IMR-90 (cell line): Measurements from ENCODE around the gene RAD51B. TPM values are rescaled to one million over a fixed set of nuclear protein-coding genes. Genes with fewer than 3 reads are reported as not detected.
A peak's percentile ranks its signal among the peaks of the same experiment; 100 is the strongest.

Experiments
- ATAC-seq: fragments of 200-7000 bp; cut with Tn5 transposase; 2 replicates; pipeline ENCODE4 v1.9.1; 2020; ENCODE audit warnings: low read depth, mild to moderate bottlenecking, moderate library complexity
- BruUV-seq: library from RNA; stranded (reverse); fragments of 400-500 nt; replicated peaks from 2 replicates; lab custom pipeline; 2021; lab: Mats Ljungman, UMichigan
- CTCF ChIA-PET: fragments of 300-600 bp; formaldehyde crosslinking; extraction: SDS; loops from one replicate; lab custom pipeline; 2021; ENCODE audit warnings: antibody characterized with exemption; lab: Yijun Ruan, JAX
- POLR2A ChIA-PET: fragments of 300-600 bp; sonication (Branson Sonifier 250); formaldehyde crosslinking; loops from one replicate; lab custom pipeline; 2022; ENCODE audit warnings: antibody characterized with exemption; ENCODE audit not compliant: unreplicated experiment; lab: Charles Lee
- DNase-seq: peaks from one replicate; pipeline ENCODE4 v3.0.0; 2013
- H2AFZ ChIP-seq: replicated peaks from 2 replicates; pipeline ENCODE3; 2013; ENCODE audit warnings: low read length, mild to moderate bottlenecking; ENCODE audit not compliant: poor library complexity
- H2AK5ac ChIP-seq: 2 replicates; pipeline ENCODE4 v1.6.1; 2013; ENCODE audit warnings: low read depth, low read length, inconsistent platforms
- H2AK9ac ChIP-seq: replicated peaks from 2 replicates; pipeline ENCODE3; 2013; ENCODE audit warnings: mild to moderate bottlenecking, low read depth, low read length, moderate library complexity; ENCODE audit not compliant: poor library complexity
- H2BK120ac ChIP-seq: 2 replicates; pipeline ENCODE4 v1.6.1; 2013; ENCODE audit warnings: low read depth, low read length, inconsistent platforms
- H2BK15ac ChIP-seq: 3 replicates; pipeline ENCODE4 v1.6.1; 2013; ENCODE audit warnings: low read depth, low read length, inconsistent platforms
- H2BK20ac ChIP-seq: 2 replicates; pipeline ENCODE4 v1.6.1; 2013; ENCODE audit warnings: low read depth, mild to moderate bottlenecking, inconsistent platforms, low read length, moderate library complexity
- H2BK5ac ChIP-seq: 2 replicates; pipeline ENCODE4 v1.6.1; 2013; ENCODE audit warnings: mild to moderate bottlenecking, low read depth, low read length, inconsistent platforms; ENCODE audit not compliant: poor library complexity, severe bottlenecking
- H3K14ac ChIP-seq: replicated peaks from 2 replicates; pipeline ENCODE4 v1.6.1; 2013; ENCODE audit warnings: low read depth, low read length, inconsistent platforms
- H3K18ac ChIP-seq: 2 replicates; pipeline ENCODE4 v1.6.1; 2013; ENCODE audit warnings: low read depth, low read length, control low read depth
- H3K23ac ChIP-seq: 2 replicates; pipeline ENCODE4 v1.6.1; 2013; ENCODE audit warnings: low read depth, low read length, inconsistent platforms
- H3K27ac ChIP-seq: 2 replicates; pipeline ENCODE4 v1.5.1; 2013; ENCODE audit warnings: mild to moderate bottlenecking, control low read depth, low read length; ENCODE audit not compliant: insufficient read depth
- H3K27me3 ChIP-seq: 2 replicates; pipeline ENCODE4 v1.6.1; 2013; ENCODE audit warnings: low read length; ENCODE audit not compliant: control insufficient read depth, insufficient read depth
- H3K36me3 ChIP-seq: 2 replicates; pipeline ENCODE4 v1.6.1; 2013; ENCODE audit warnings: low read length, mixed read lengths; ENCODE audit not compliant: control insufficient read depth, insufficient read depth
- H3K4ac ChIP-seq: 2 replicates; pipeline ENCODE4 v1.6.1; 2013; ENCODE audit warnings: low read depth, low read length, inconsistent platforms
- H3K4me1 ChIP-seq: 2 replicates; pipeline ENCODE4 v1.6.1; 2013; ENCODE audit warnings: low read length, mixed read lengths; ENCODE audit not compliant: control insufficient read depth, insufficient read depth
- H3K4me2 ChIP-seq: 2 replicates; pipeline ENCODE4 v1.6.1; 2013; ENCODE audit warnings: low read depth, mild to moderate bottlenecking, control low read depth, low read length, moderate library complexity
- H3K4me3 ChIP-seq: 2 replicates; pipeline ENCODE4 v1.5.1; 2013; ENCODE audit warnings: low read depth, mild to moderate bottlenecking, control low read depth, low read length, moderate library complexity; ENCODE audit not compliant: insufficient read depth
- H3K56ac ChIP-seq: 2 replicates; pipeline ENCODE4 v1.6.1; 2013; ENCODE audit warnings: low read length, inconsistent platforms; ENCODE audit not compliant: insufficient read depth; ENCODE audit errors: extremely low read depth
- H3K79me1 ChIP-seq, 2 experiments: 2 replicates each; pipeline ENCODE4 v1.6.1; 2013; ENCODE audit warnings: low read length in 2 of 2, inconsistent platforms in 1 of 2, low read depth in 1 of 2
- H3K9ac ChIP-seq: 2 replicates; pipeline ENCODE4 v1.6.1; 2013; ENCODE audit warnings: low read depth, low read length, control low read depth
- H3K9me1 ChIP-seq: 2 replicates; pipeline ENCODE4 v1.6.1; 2013; ENCODE audit warnings: low read length, inconsistent platforms; ENCODE audit not compliant: insufficient read depth
- H3K9me3 ChIP-seq: 2 replicates; pipeline ENCODE4 v1.6.1; 2013; ENCODE audit warnings: low read length; ENCODE audit not compliant: control insufficient read depth, insufficient read depth
- H4K20me1 ChIP-seq: 2 replicates; pipeline ENCODE4 v1.6.1; 2013; ENCODE audit warnings: low read length, inconsistent platforms; ENCODE audit not compliant: insufficient read depth
- H4K5ac ChIP-seq: 2 replicates; pipeline ENCODE4 v1.6.1; 2013; ENCODE audit warnings: mild to moderate bottlenecking, low read depth, low read length, control low read depth
- H4K8ac ChIP-seq, 2 experiments: 2 replicates each; pipeline ENCODE4 v1.6.1; 2013; ENCODE audit warnings: low read depth in 2 of 2, low read length in 2 of 2, control low read depth in 1 of 2, inconsistent platforms in 1 of 2
- H4K91ac ChIP-seq: 2 replicates; pipeline ENCODE4 v1.6.1; 2013; ENCODE audit warnings: low read depth, low read length, inconsistent platforms; ENCODE audit not compliant: insufficient read depth
- BHLHE40 ChIP-seq: fragments of 150-350 bp; IDR thresholded peaks from 2 replicates; pipeline ENCODE4 v1.6.1; 2016; ENCODE audit warnings: mild to moderate bottlenecking, low read depth, low read length
- CEBPB ChIP-seq: IDR thresholded peaks from 2 replicates; pipeline ENCODE4 v1.6.1; 2012; ENCODE audit warnings: low read depth, low read length, improper control_type of control experiment
- CHD1 ChIP-seq: IDR thresholded peaks from 2 replicates; pipeline ENCODE4 v1.6.1; 2012; ENCODE audit warnings: low read depth, low read length, improper control_type of control experiment
- CTCF ChIP-seq: conservative IDR thresholded peaks from 2 replicates; pipeline ENCODE4 v1.5.1; 2012; ENCODE audit warnings: mild to moderate bottlenecking, low read depth, low read length, improper control_type of control experiment
- ELK1 ChIP-seq: fragments of 150-350 bp; IDR thresholded peaks from 2 replicates; pipeline ENCODE4 v1.6.1; 2016; ENCODE audit warnings: low read depth, mild to moderate bottlenecking, low read length, moderate library complexity, borderline replicate concordance
- FOS ChIP-seq: fragments of 150-350 bp; IDR thresholded peaks from 2 replicates; pipeline ENCODE4 v1.6.1; 2016; ENCODE audit warnings: low read depth, low read length
- MAFK ChIP-seq: IDR thresholded peaks from 2 replicates; pipeline ENCODE4 v1.6.1; 2012; ENCODE audit warnings: low read depth, low read length, improper control_type of control experiment
- MXI1 ChIP-seq: IDR thresholded peaks from 2 replicates; pipeline ENCODE4 v1.6.1; 2012; ENCODE audit warnings: low read depth, mild to moderate bottlenecking, low read length, moderate library complexity, borderline replicate concordance
- NFE2L2 ChIP-seq: fragments of 150-350 bp; IDR thresholded peaks from 2 replicates; pipeline ENCODE4 v1.6.1; 2016; ENCODE audit warnings: low read depth, mild to moderate bottlenecking, low read length
- POLR2A ChIP-seq: IDR thresholded peaks from 2 replicates; pipeline ENCODE4 v1.6.1; 2012; ENCODE audit warnings: mild to moderate bottlenecking, low read depth, low read length
- RAD21 ChIP-seq: IDR thresholded peaks from 2 replicates; pipeline ENCODE4 v1.6.1; 2012; ENCODE audit warnings: low read length, improper control_type of control experiment
- RCOR1 ChIP-seq: IDR thresholded peaks from 2 replicates; pipeline ENCODE4 v1.6.1; 2012; ENCODE audit warnings: mild to moderate bottlenecking, low read length, improper control_type of control experiment; ENCODE audit not compliant: insufficient replicate concordance
- RFX5 ChIP-seq: IDR thresholded peaks from 2 replicates; pipeline ENCODE4 v1.8.0; 2012; ENCODE audit warnings: low read depth, mild to moderate bottlenecking, low read length, moderate library complexity
- USF2 ChIP-seq: fragments of 150-350 bp; IDR thresholded peaks from 2 replicates; pipeline ENCODE4 v1.6.1; 2017; ENCODE audit warnings: mild to moderate bottlenecking, antibody characterized with exemption, low read length, low read depth
- WGBS, 2 experiments: methylation state at CpG; one replicate each; pipeline versions ENCODE4 v1.1.5 to v1.1.7; 2013; ENCODE audit warnings: missing lambda C conversion rate in 2 of 2; ENCODE audit not compliant: insufficient read length in 1 of 2; ENCODE audit errors: extremely low coverage in 2 of 2; 5-methylcytosine and 5-hydroxymethylcytosine counted together
- dilution Hi-C: fragments of 300-500 bp; cut with HindIII; formaldehyde crosslinking; loops from one replicate; pipeline ENCODE4 v1.14.3; 2018; ENCODE audit warnings: low sequenced_read_pairs; ENCODE audit not compliant: unreplicated experiment
- in situ Hi-C: fragments of 300-500 bp; cut with MboI; formaldehyde crosslinking; loops from 3 replicates; pipeline ENCODE4 v1.14.3; 2019; ENCODE audit warnings: low sequenced_read_pairs, inconsistent platforms, mixed read lengths
- intact Hi-C: fragments of 100-400 bp; cut with micrococcal nuclease; formaldehyde crosslinking; loops from 2 replicates; pipeline ENCODE4 v1.10.0; 2022
- polyA plus RNA-seq, 3 experiments: library from polyadenylated mRNA; depleted of rRNA; stranded (reverse); fragments of >200 nt; gene quantifications; 2 replicates each; pipeline ENCODE4 v1.2.3, GENCODE V29; 2012; ENCODE audit warnings: low replicate concordance in 1 of 3
- total RNA-seq: library from RNA; depleted of rRNA; stranded (reverse); fragments of >200 nt; gene quantifications from 2 replicates; pipeline ENCODE4 v1.2.3, GENCODE V29; 2012

Gene RAD51B
- total and polyA plus RNA-seq, 2 of the 4 experiments (the other 2 are of a cell fraction): 5.1 to 18.8 TPM

GRCh38 chr14:68573126-68573525 lies 753.5 kb downstream of the RAD51B start:
- H2AK5ac ChIP-seq: peak overlapping the region; percentile 56; the same call in 1 of the 2 replicates
- H3K18ac ChIP-seq: no peak overlapping the region
- POLR2A ChIA-PET: no interaction called here
- peaks cover 19% of the 10 kb centered on the region for H3K9me1 ChIP-seq
- no peak overlapping the region for H3K4ac ChIP-seq
- peaks cover 25% of the 10 kb centered on the region for H3K4me1 ChIP-seq
- H4K20me1 ChIP-seq: no peaks in the 10 kb centered on the region
- H4K8ac ChIP-seq: no peak overlapping the region
- intact Hi-C loops: no loop called here
- peaks cover 0 to 15% of the 10 kb centered on the region in 2 experiments; a peak in 2 of 4 replicates for H3K79me1 ChIP-seq
- H3K36me3 ChIP-seq: no peaks in the 10 kb centered on the region
- no peak overlapping the region for H2AK9ac ChIP-seq
- H3K27me3 ChIP-seq: no peaks in the 10 kb centered on the region
- H3K4me2 ChIP-seq: no peak overlapping the region
- peak overlapping the region; percentile 66; the same call in 1 of the 3 replicates for H2BK15ac ChIP-seq
- H3K23ac ChIP-seq: no peak overlapping the region
- H3K4me3 ChIP-seq: no peak overlapping the region
- BruUV-seq: no TSS peak
- ATAC-seq: no peak
- 0 out of 2 replicates have a peak overlapping the region, but pooled peaks have one; percentile 12 for H2BK120ac ChIP-seq
- H2BK5ac ChIP-seq: no peak overlapping the region
- H3K14ac ChIP-seq: no peak overlapping the region; the same call in 1 of the 2 replicates
- CTCF ChIA-PET: no interaction called here
- no peak overlapping the region for H2AFZ ChIP-seq
- no peak for DNase-seq
- H4K91ac ChIP-seq: no peak overlapping the region; the same call in 1 of the 2 replicates
- in situ Hi-C loops: loop anchor here (10.0 kb wide), 1 partner anchor 318 kb away; no protein-coding TSS in a partner anchor
- H3K9ac ChIP-seq: no peak overlapping the region
- WGBS, 2 experiments: 100% methylated on average over 2 of the region's 6 CpGs; no CpG with 5 or more reads in 1 of the 2 experiments
- no peak overlapping the region for H3K56ac ChIP-seq
- no peak for TF ChIP-seq USF2
- no peak for TF ChIP-seq MAFK
- no peak for TF ChIP-seq RAD21
- TF ChIP-seq ELK1: no peak
- no peak for TF ChIP-seq CEBPB
- no peak for TF ChIP-seq CTCF
- TF ChIP-seq RFX5: no peak
- no peak for TF ChIP-seq CHD1
- no peak for TF ChIP-seq RCOR1
- TF ChIP-seq BHLHE40: no peak
- TF ChIP-seq MXI1: no peak
- TF ChIP-seq FOS: no peak
- no peak for TF ChIP-seq NFE2L2
- TF ChIP-seq POLR2A: no peak
- dilution Hi-C loops: no loop called here
- peaks cover 3% of the 10 kb centered on the region; the same call in 1 of the 2 replicates for H3K9me3 ChIP-seq
- no peak overlapping the region for H3K27ac ChIP-seq
- no peak overlapping the region for H4K5ac ChIP-seq
- no peak overlapping the region for H2BK20ac ChIP-seq
